Natural killer cell (primary cell): ENCODE data around the gene PLCG2. TPM values are rescaled to one million over a fixed set of nuclear protein-coding genes. Genes with fewer than 3 reads are reported as not detected.

Source experiments
- ATAC-seq, 3 donors: fragments of 150-1000 bp in 2 of 3; fragments of 200-7000 bp in 1 of 3; cut with Tn5 transposase; 1 replicate in 1 of 3; 2 replicates in 2 of 3; pipeline ENCODE4 v1.10.0; 2021; ENCODE audit warnings: mild to moderate bottlenecking in 2 of 3, moderate library complexity in 2 of 3
- DNase-seq, 2 donors: peaks; one replicate each; pipeline versions ENCODE4 v3.0.0 to v3.0.0-alpha.2; 2013 to 2021; ENCODE audit warnings: mixed read lengths in 1 of 2
- H3K27ac ChIP-seq: one replicate; pipeline ENCODE4 v1.5.1; 2013; ENCODE audit warnings: mild to moderate bottlenecking, low read length
- H3K27me3 ChIP-seq: one replicate; pipeline ENCODE4 v1.6.1; 2013; ENCODE audit warnings: low read length; ENCODE audit not compliant: control insufficient read depth, insufficient read depth
- H3K36me3 ChIP-seq: one replicate; pipeline ENCODE4 v1.6.1; 2013; ENCODE audit warnings: low read length; ENCODE audit not compliant: control insufficient read depth, insufficient read depth
- H3K4me1 ChIP-seq: one replicate; pipeline ENCODE4 v1.6.1; 2013; ENCODE audit warnings: low read length; ENCODE audit not compliant: control insufficient read depth, insufficient read depth
- H3K4me3 ChIP-seq: one replicate; pipeline ENCODE4 v1.5.1; 2013; ENCODE audit warnings: low read length
- H3K9me3 ChIP-seq: one replicate; pipeline ENCODE4 v1.6.1; 2013; ENCODE audit warnings: low read length; ENCODE audit not compliant: control insufficient read depth, insufficient read depth
- H3K27ac Mint-ChIP-seq, 2 donors: one replicate each; pipeline ENCODE4 v1.8.0; 2022; ENCODE audit warnings: mild to moderate bottlenecking in 2 of 2, mixed read lengths in 2 of 2, moderate library complexity in 1 of 2
- H3K27me3 Mint-ChIP-seq, 2 donors: one replicate each; pipeline ENCODE4 v1.8.0; 2022; ENCODE audit warnings: low read depth in 2 of 2, mixed read lengths in 2 of 2
- H3K36me3 Mint-ChIP-seq: one replicate; pipeline ENCODE4 v1.8.0; 2022; ENCODE audit warnings: mixed read lengths
- H3K4me1 Mint-ChIP-seq, 2 donors: one replicate each; pipeline ENCODE4 v1.8.0; 2022; ENCODE audit warnings: mixed read lengths in 2 of 2
- H3K4me3 Mint-ChIP-seq: one replicate; pipeline ENCODE4 v1.8.0; 2022; ENCODE audit warnings: mild to moderate bottlenecking, moderate library complexity, mixed read lengths
- H3K9me3 Mint-ChIP-seq, 2 donors: one replicate each; pipeline ENCODE4 v1.8.0; 2022; ENCODE audit warnings: mixed read lengths in 2 of 2
- WGBS: methylation state at CpG from one replicate; pipeline ENCODE4 v1.1.7; 2013; ENCODE audit warnings: missing lambda C conversion rate; ENCODE audit not compliant: insufficient coverage; 5-methylcytosine and 5-hydroxymethylcytosine counted together
- intact Hi-C: fragments of 100-400 bp; cut with micrococcal nuclease; formaldehyde crosslinking; loops from one replicate; pipeline ENCODE4 v1.14.2; 2022
- total RNA-seq, 4 donors: library from RNA; stranded (reverse); fragments of 120-200 nt in 1 of 4; gene quantifications; one replicate each; pipeline versions ENCODE4 v1.2.3 to v1.2.4, GENCODE V29; 2013 to 2022
- TF ChIP-seq, protein P1 (sequence below): fragments of 200-600 bp; IDR thresholded peaks from one replicate; pipeline ENCODE4 v1.8.0; 2022; ENCODE audit warnings: antibody characterized with exemption

PLCG2 gene
- total RNA-seq, 3 donors from 2014 or later (not counting 1 experiment from before 2014, with no cell fraction given): 250 to 298 (median 285) TPM

GRCh38 chr16:81925016-81925415, 145.9 kb downstream of the PLCG2 start:
- Histone ChIP-seq H3K27ac (no peak overlapping the region), H3K9me3 (no peaks in the 10 kb centered on the region), H3K36me3 (peaks cover 87% of the 10 kb centered on the region), H3K4me1 (peaks cover 8% of the 10 kb centered on the region), H3K27me3 (no peaks in the 10 kb centered on the region), H3K4me3 (no peak overlapping the region)
- DNase-seq (no peak), ATAC-seq (no peak)
- Mint-ChIP-seq H3K27ac (no peak overlapping the region), H3K36me3 (peaks cover 33% of the 10 kb centered on the region), H3K4me1 (peaks cover 0 to 26% of the 10 kb centered on the region in 2 donors), H3K9me3 (no peaks in the 10 kb centered on the region), H3K4me3 (no peak overlapping the region), H3K27me3 (no peaks in the 10 kb centered on the region)
- TF ChIP-seq, protein P1, sequence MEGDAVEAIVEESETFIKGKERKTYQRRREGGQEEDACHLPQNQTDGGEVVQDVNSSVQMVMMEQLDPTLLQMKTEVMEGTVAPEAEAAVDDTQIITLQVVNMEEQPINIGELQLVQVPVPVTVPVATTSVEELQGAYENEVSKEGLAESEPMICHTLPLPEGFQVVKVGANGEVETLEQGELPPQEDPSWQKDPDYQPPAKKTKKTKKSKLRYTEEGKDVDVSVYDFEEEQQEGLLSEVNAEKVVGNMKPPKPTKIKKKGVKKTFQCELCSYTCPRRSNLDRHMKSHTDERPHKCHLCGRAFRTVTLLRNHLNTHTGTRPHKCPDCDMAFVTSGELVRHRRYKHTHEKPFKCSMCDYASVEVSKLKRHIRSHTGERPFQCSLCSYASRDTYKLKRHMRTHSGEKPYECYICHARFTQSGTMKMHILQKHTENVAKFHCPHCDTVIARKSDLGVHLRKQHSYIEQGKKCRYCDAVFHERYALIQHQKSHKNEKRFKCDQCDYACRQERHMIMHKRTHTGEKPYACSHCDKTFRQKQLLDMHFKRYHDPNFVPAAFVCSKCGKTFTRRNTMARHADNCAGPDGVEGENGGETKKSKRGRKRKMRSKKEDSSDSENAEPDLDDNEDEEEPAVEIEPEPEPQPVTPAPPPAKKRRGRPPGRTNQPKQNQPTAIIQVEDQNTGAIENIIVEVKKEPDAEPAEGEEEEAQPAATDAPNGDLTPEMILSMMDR: no peak
- intact Hi-C loops: no loop called here
- 92% methylated on average over 8 of the region's 8 CpGs for WGBS

DNA sequence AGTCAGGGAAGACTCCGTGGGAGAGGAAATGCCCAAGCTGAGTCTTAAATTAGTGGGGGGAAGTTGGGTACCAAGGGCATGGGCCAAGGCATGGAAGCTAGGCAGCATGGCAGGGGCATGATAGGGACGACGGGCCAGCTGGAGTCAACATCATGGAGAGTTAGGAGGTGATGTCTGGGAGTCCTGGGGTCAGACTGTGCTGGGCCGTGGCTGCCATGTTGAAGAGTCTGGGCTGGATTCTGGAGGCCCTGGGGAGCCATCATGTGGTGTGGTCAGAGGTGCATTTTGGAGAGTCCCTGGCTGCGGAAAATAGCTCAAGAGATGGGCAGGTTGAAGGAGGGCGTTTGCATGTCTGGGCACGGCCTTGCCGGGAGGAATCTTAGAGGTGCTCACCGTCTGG, 146.9 kb downstream of the PLCG2 start:
- Histone ChIP-seq H3K9me3 (no peaks in the 10 kb centered on the region), H3K4me1 (peaks cover 8% of the 10 kb centered on the region), H3K27me3 (no peaks in the 10 kb centered on the region), H3K27ac (no peak overlapping the region), H3K36me3 (peaks cover 84% of the 10 kb centered on the region), H3K4me3 (no peak overlapping the region)
- WGBS: 90% methylated on average over 8 of the region's 9 CpGs
- ATAC-seq (no peak), DNase-seq (no peak)
- Mint-ChIP-seq H3K4me3 (no peak overlapping the region), H3K9me3 (no peaks in the 10 kb centered on the region), H3K27me3 (no peaks in the 10 kb centered on the region), H3K27ac (peak overlapping the region; percentile 21 to 79), H3K36me3 (peaks cover 23% of the 10 kb centered on the region), H3K4me1 (peaks cover 0 to 26% of the 10 kb centered on the region in 2 donors)
- TF ChIP-seq, protein P1: no peak
- intact Hi-C loops: no loop called here

- Mint-ChIP-seq H3K4me3 (no peak overlapping the region), H3K27me3 (no peaks in the 10 kb centered on the region), H3K27ac (peak overlapping the region in 1 of 2 donors; percentile 47), H3K36me3 (peaks cover 9% of the 10 kb centered on the region), H3K9me3 (no peaks in the 10 kb centered on the region), H3K4me1 (peaks cover 0 to 26% of the 10 kb centered on the region in 2 donors)
- WGBS: over 99% methylated on average over 5 of the region's 5 CpGs
- Histone ChIP-seq H3K4me1 (peaks cover 8% of the 10 kb centered on the region), H3K4me3 (no peak overlapping the region), H3K36me3 (peaks cover 84% of the 10 kb centered on the region), H3K27me3 (no peaks in the 10 kb centered on the region), H3K27ac (no peak overlapping the region), H3K9me3 (no peaks in the 10 kb centered on the region)
- ATAC-seq (no peak), DNase-seq (no peak)
- intact Hi-C loops: no loop called here
- TF ChIP-seq, protein P1: no peak
Observed at GRCh38 chr16:81927561-81928185, 148.6 kb downstream of the PLCG2 start.
